Upper lobe of left lung (tissue), 6 donors: ENCODE results near the gene PIAS4. TPM values are rescaled to one million over a fixed set of nuclear protein-coding genes. Genes with fewer than 3 reads are reported as not detected.

ENCODE experiments used
- ATAC-seq, 2 donors: fragments of 200-7000 bp; cut with Tn5 transposase; one replicate each; pipeline ENCODE4 v1.9.1; 2022; ENCODE audit warnings: mild to moderate bottlenecking in 2 of 2, moderate library complexity in 2 of 2; ENCODE audit not compliant: low FRiP score in 2 of 2
- DNase-seq, 2 donors: peaks; one replicate each; pipeline ENCODE4 v3.0.0-alpha.2; 2019 to 2020
- H3K27ac ChIP-seq, 4 donors: fragments of 200-600 bp; sonication (generic); one replicate each; pipeline ENCODE4 v1.5.1; 2016 to 2019
- H3K27me3 ChIP-seq, 4 donors: fragments of 200-600 bp; sonication (generic); one replicate each; pipeline ENCODE4 v1.5.1; 2017 to 2019
- H3K36me3 ChIP-seq, 4 donors: fragments of 200-600 bp; sonication (generic); one replicate each; pipeline ENCODE4 v1.5.1; 2016 to 2019
- H3K4me1 ChIP-seq, 4 donors: fragments of 200-600 bp; sonication (generic); one replicate each; pipeline ENCODE4 v1.5.1; 2018 to 2019
- H3K4me3 ChIP-seq, 4 donors: fragments of 200-600 bp; sonication (generic); one replicate each; pipeline ENCODE4 v1.5.1; 2017 to 2019; ENCODE audit warnings: mild to moderate bottlenecking in 2 of 4, moderate library complexity in 1 of 4
- H3K9me3 ChIP-seq, 4 donors: fragments of 200-600 bp; sonication (generic); one replicate each; pipeline ENCODE4 v1.5.1; 2018 to 2019
- CTCF ChIP-seq, 6 experiments: fragments of 450-650 bp in 4 of 6; fragments of 200-600 bp in 2 of 6; sonication (generic) in 2 of 6; IDR thresholded peaks; one replicate each; pipeline ENCODE4 v1.5.1; 2016 to 2019; ENCODE audit warnings: antibody characterized with exemption in 6 of 6
- EP300 ChIP-seq, 4 donors: sonication (generic); formaldehyde crosslinking; IDR thresholded peaks; one replicate each; pipeline ENCODE4 v1.5.1; 2017; ENCODE audit warnings: antibody characterized with exemption in 4 of 4, control low read depth in 2 of 4
- POLR2A ChIP-seq, 4 donors: fragments of 450-650 bp; IDR thresholded peaks; one replicate each; pipeline ENCODE4 v1.5.1; 2016 to 2017; ENCODE audit warnings: antibody characterized with exemption in 4 of 4, mild to moderate bottlenecking in 2 of 4
- POLR2AphosphoS5 ChIP-seq, 2 donors: sonication (generic); formaldehyde crosslinking; IDR thresholded peaks; one replicate each; pipeline ENCODE4 v1.5.1; 2017; ENCODE audit warnings: antibody characterized with exemption in 2 of 2
- WGBS, 2 donors: methylation state at CpG; one replicate each; pipeline ENCODE4 v1.1.5; 2017 to 2018; 5-methylcytosine and 5-hydroxymethylcytosine counted together
- total RNA-seq, 6 donors: library from RNA; depleted of rRNA in 4 of 6; stranded (reverse); fragments of >200 nt in 4 of 6; gene quantifications; one replicate each; pipeline versions ENCODE4 v1.1.0 to v1.2.1, GENCODE V29; 2016 to 2021
- donor health status: DM: no; HTN: no; CAD: no; lungs with moderate emphysema.
- donor health status: DM: no; HTN: yes; CAD: no; lungs with severe emphysema.

Gene PIAS4
- total RNA-seq, 6 donors from 2014 or later = 13.7 to 53.4 (median 21.9) TPM

GRCh38 chr19:4082172-4082571 lies 74.6 kb downstream of the PIAS4 start:
- ATAC-seq = no peak
- no peaks in the 10 kb centered on the region for H3K9me3 ChIP-seq
- H3K27ac ChIP-seq = peak overlapping the region in 1 of 4 donors; percentile 44

GRCh38 chr19:4083677-4084546 lies 76.4 kb downstream of the PIAS4 start:
- Histone ChIP-seq H3K27me3 (no peaks in the 10 kb centered on the region), H3K4me1 (peaks cover 9 to 35% (median 16%) of the 10 kb centered on the region in 4 donors), H3K27ac (peak overlapping the region; percentile 23 to 82 (median 77)), H3K4me3 (peak overlapping the region in 3 of 4 donors; percentile 23 to 40 (median 38)), H3K9me3 (no peaks in the 10 kb centered on the region), H3K36me3 (no peaks in the 10 kb centered on the region)
- peak in 1 of 4 donors; percentile 33 for TF ChIP-seq POLR2A (IDR thresholded peaks at IDR 0.05)
- TF ChIP-seq EP300 (IDR thresholded peaks at IDR 0.05) = no peak
- TF ChIP-seq POLR2AphosphoS5 (IDR thresholded peaks at IDR 0.05) = peak in 1 of 2 donors; percentile 45
- peak; percentile 74 to 88 for DNase-seq
- ATAC-seq = peak; percentile 39 to 74
- 55 to 60% methylated on average over 25 to 27 of the region's 28 CpGs for WGBS, 2 donors

More at GRCh38 chr19:4082172-4082571, 74.6 kb downstream of the PIAS4 start:
- Histone ChIP-seq H3K27me3 (no peaks in the 10 kb centered on the region), H3K36me3 (no peaks in the 10 kb centered on the region), H3K4me3 (no peak overlapping the region), H3K4me1 (peaks cover 20 to 42% (median 26%) of the 10 kb centered on the region in 4 donors)
- WGBS, 2 donors = 68 to 94% methylated on average over 5 to 7 of the region's 9 CpGs
- TF ChIP-seq POLR2AphosphoS5 (IDR thresholded peaks at IDR 0.05) (no peak), POLR2A (IDR thresholded peaks at IDR 0.05) (no peak), CTCF (IDR thresholded peaks at IDR 0.05) (no peak), EP300 (IDR thresholded peaks at IDR 0.05) (no peak)
- peak in 1 of 2 donors; percentile 47 for DNase-seq

- H3K27me3 ChIP-seq = no peaks in the 10 kb centered on the region
- peak overlapping the region in 3 of 4 donors; percentile 23 to 40 (median 38) for H3K4me3 ChIP-seq
- H3K9me3 ChIP-seq = no peaks in the 10 kb centered on the region
- DNase-seq (peak in 1 of 2 donors; percentile 70), ATAC-seq (no peak)
- H3K4me1 ChIP-seq = peaks cover 9 to 35% (median 16%) of the 10 kb centered on the region in 4 donors
- H3K27ac ChIP-seq = peak overlapping the region; percentile 23 to 82 (median 77)
- whole genome bisulfite sequencing, 2 donors = 47 to 70% methylated on average over 4 to 8 of the region's 8 CpGs
- no peak for TF ChIP-seq EP300 (IDR thresholded peaks at IDR 0.05)
- no peak for TF ChIP-seq POLR2AphosphoS5 (IDR thresholded peaks at IDR 0.05)
- no peak for TF ChIP-seq POLR2A (IDR thresholded peaks at IDR 0.05)
- TF ChIP-seq CTCF (IDR thresholded peaks at IDR 0.05) = no peak
- H3K36me3 ChIP-seq = peaks cover 0 to 5% (median 2%) of the 10 kb centered on the region in 4 donors
These were observed 77.0 kb downstream of the PIAS4 start for GRCh38 chr19:4084547-4084877.

GRCh38 chr19:4086411-4086867 lies 78.9 kb downstream of the PIAS4 start:
- peaks cover 0 to 23% (median 17%) of the 10 kb centered on the region in 4 donors for H3K36me3 ChIP-seq
- WGBS, 2 donors = 59 to 72% methylated on average over 14 to 17 of the region's 17 CpGs
- TF ChIP-seq CTCF (IDR thresholded peaks at IDR 0.05) (no peak), POLR2AphosphoS5 (IDR thresholded peaks at IDR 0.05) (no peak), EP300 (IDR thresholded peaks at IDR 0.05) (no peak), POLR2A (IDR thresholded peaks at IDR 0.05) (no peak)
- DNase-seq (no peak), ATAC-seq (no peak)
- H3K4me1 ChIP-seq = peaks cover 9 to 35% (median 16%) of the 10 kb centered on the region in 4 donors
- H3K9me3 ChIP-seq = no peaks in the 10 kb centered on the region
- H3K4me3 ChIP-seq = no peak overlapping the region
- no peaks in the 10 kb centered on the region for H3K27me3 ChIP-seq
- H3K27ac ChIP-seq = no peak overlapping the region
